Measurements from ENCODE around the gene SCO2. TPM values are rescaled to one million over a fixed set of nuclear protein-coding genes. Genes with fewer than 3 reads are reported as not detected.

Gene SCO2
- total and polyA plus RNA-seq, 4 donors = 0.37 to 9.3 (median 6.1) TPM

DNA sequence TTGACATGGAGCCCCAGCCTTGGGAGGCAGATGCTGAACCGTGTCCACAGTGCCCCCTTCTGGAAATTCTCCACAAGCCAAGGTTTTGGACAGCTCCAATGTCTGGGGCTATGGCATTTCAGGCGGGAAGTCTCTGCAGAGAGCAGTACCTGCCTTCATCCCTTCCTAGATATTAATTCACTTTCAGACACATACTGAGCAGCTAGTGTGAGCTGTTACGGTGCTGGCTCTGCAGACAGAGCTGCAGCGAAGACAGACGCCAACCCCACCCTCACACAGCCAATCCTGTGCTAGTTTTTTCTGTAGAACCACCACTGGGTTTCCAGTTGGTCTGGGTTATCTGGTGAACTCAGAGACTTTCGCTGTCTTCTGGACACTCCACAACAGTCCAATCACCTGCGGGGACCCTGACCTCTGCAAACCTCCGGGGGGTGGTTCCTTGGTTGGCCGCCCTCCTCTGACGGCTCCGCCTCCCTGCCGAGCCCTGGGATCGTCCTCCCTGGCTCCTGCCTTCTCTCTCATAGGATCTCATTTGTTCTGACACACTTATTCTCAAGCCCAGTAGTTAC is 27.0 kb downstream of the SCO2 start:
- TF ChIP-seq CTCF (IDR thresholded peaks at IDR 0.05; ENCODE audit: control extremely low read depth, extremely low read depth) = peak; percentile 78
- Histone ChIP-seq H3K9ac (ENCODE audit: insufficient read depth in 1 of 2, low read length in 2 of 2) (no peak overlapping the region), H3K9me3 (ENCODE audit: control insufficient read depth in 4 of 4, insufficient read depth in 3 of 4, low read length in 3 of 4) (no peaks in the 10 kb centered on the region), H3K4me3 (no peak overlapping the region), H3K27me3 (ENCODE audit: control insufficient read depth in 3 of 3, insufficient read depth in 3 of 3, low read length in 2 of 3) (no peaks in the 10 kb centered on the region), H3K27ac (ENCODE audit: low read depth in 1 of 2, low read length in 1 of 2) (no peak overlapping the region), H3K36me3 (ENCODE audit: control insufficient read depth in 4 of 4, insufficient read depth in 4 of 4, low read length in 4 of 4) (peaks cover 0 to 12% (median 4%) of the 10 kb centered on the region in 4 donors), H3K4me1 (ENCODE audit: control insufficient read depth in 5 of 5, insufficient read depth in 5 of 5, low read length in 5 of 5) (no peaks in the 10 kb centered on the region)
- ATAC-seq (ENCODE audit: insufficient read depth, low FRiP score) (peak; percentile 81), DNase-seq (peak; percentile 53 to 64 (median 62))
- 11 to 18% methylated on average over 13 of the region's 13 CpGs for WGBS, 2 donors

GRCh38 chr22:50497093-50497492 is 28.3 kb downstream of the SCO2 start:
- Histone ChIP-seq H3K36me3 (ENCODE audit: control insufficient read depth in 4 of 4, insufficient read depth in 4 of 4, low read length in 4 of 4) (peaks cover 0 to under 1% (median under 1%) of the 10 kb centered on the region in 4 donors), H3K9me3 (ENCODE audit: control insufficient read depth in 4 of 4, insufficient read depth in 3 of 4, low read length in 3 of 4) (no peaks in the 10 kb centered on the region), H3K4me1 (ENCODE audit: control insufficient read depth in 5 of 5, insufficient read depth in 5 of 5, low read length in 5 of 5) (no peaks in the 10 kb centered on the region), H3K27ac (ENCODE audit: low read depth in 1 of 2, low read length in 1 of 2) (no peak overlapping the region), H3K9ac (ENCODE audit: insufficient read depth in 1 of 2, low read length in 2 of 2) (no peak overlapping the region), H3K27me3 (ENCODE audit: control insufficient read depth in 3 of 3, insufficient read depth in 3 of 3, low read length in 2 of 3) (no peaks in the 10 kb centered on the region), H3K4me3 (no peak overlapping the region)
- ATAC-seq (ENCODE audit: insufficient read depth, low FRiP score) (no peak), DNase-seq (no peak)
- no peak for TF ChIP-seq CTCF (IDR thresholded peaks at IDR 0.05; ENCODE audit: control extremely low read depth, extremely low read depth)
- 86% methylated on average over 6 of the region's 6 CpGs for WGBS, 2 donors

GRCh38 chr22:50490531-50491308 is 34.7 kb downstream of the SCO2 start:
- ATAC-seq (ENCODE audit: insufficient read depth, low FRiP score) (no peak), DNase-seq (no peak)
- Histone ChIP-seq H3K9ac (ENCODE audit: insufficient read depth in 1 of 2, low read length in 2 of 2) (no peak overlapping the region), H3K9me3 (ENCODE audit: control insufficient read depth in 4 of 4, insufficient read depth in 3 of 4, low read length in 3 of 4) (no peaks in the 10 kb centered on the region), H3K36me3 (ENCODE audit: control insufficient read depth in 4 of 4, insufficient read depth in 4 of 4, low read length in 4 of 4) (no peaks in the 10 kb centered on the region), H3K4me3 (no peak overlapping the region), H3K27me3 (ENCODE audit: control insufficient read depth in 3 of 3, insufficient read depth in 3 of 3, low read length in 2 of 3) (peaks cover 0 to 7% (median 0%) of the 10 kb centered on the region in 3 donors), H3K4me1 (ENCODE audit: control insufficient read depth in 5 of 5, insufficient read depth in 5 of 5, low read length in 5 of 5) (no peaks in the 10 kb centered on the region), H3K27ac (ENCODE audit: low read depth in 1 of 2, low read length in 1 of 2) (no peak overlapping the region)
- 39 to 47% methylated on average over 27 of the region's 27 CpGs for WGBS, 2 donors
- no peak for TF ChIP-seq CTCF (IDR thresholded peaks at IDR 0.05; ENCODE audit: control extremely low read depth, extremely low read depth)
